GM19035 (cell line): ENCODE measurements around the gene DENND1A.
A peak's percentile ranks its signal among the peaks of the same experiment; 100 is the strongest.
"Not testable (repeated sequence)": the region's sequence is repeated elsewhere in the genome, so short reads cannot be mapped to it uniquely, and the experiment has no call there.

ENCODE experiments used
- ATAC-seq: cut with Tn5 transposase; IDR thresholded peaks from one replicate; pipeline ENCODE4 v1.9.1; 2021; ENCODE audit not compliant: unreplicated experiment

Gene DENND1A

GRCh38 chr9:123741214-123741613 is 188.7 kb downstream of the DENND1A start:
- ATAC-seq, result no peak

- ATAC-seq, result no peak
Measured at GRCh38 chr9:123739902-123740301, 190.0 kb downstream of the DENND1A start.

GRCh38 chr9:123739387-123739786 is 190.5 kb downstream of the DENND1A start:
- ATAC-seq, result no peak

GRCh38 chr9:123738648-123739047 is 191.3 kb downstream of the DENND1A start:
- ATAC-seq, result no peak

- ATAC-seq, result no peak
Measured at GRCh38 chr9:123735376-123735775, 194.6 kb downstream of the DENND1A start.

- ATAC-seq, result not testable (repeated sequence)
Measured at GRCh38 chr9:123728571-123728970, 201.4 kb downstream of the DENND1A start.

GRCh38 chr9:123727332-123727731 is 202.6 kb downstream of the DENND1A start:
- ATAC-seq, result no peak

- no peak for ATAC-seq
Measured at GRCh38 chr9:123725389-123725788, 204.5 kb downstream of the DENND1A start.

- no peak for ATAC-seq
Measured at GRCh38 chr9:123724211-123724796, 205.6 kb downstream of the DENND1A start.

- no peak for ATAC-seq
Measured at GRCh38 chr9:123723135-123723875, 206.6 kb downstream of the DENND1A start.

- no peak for ATAC-seq
Measured at GRCh38 chr9:123722378-123722777, 207.5 kb downstream of the DENND1A start.

GRCh38 chr9:123718188-123718587 is 211.7 kb downstream of the DENND1A start:
- ATAC-seq, result no peak

GRCh38 chr9:123717581-123718175 is 212.2 kb downstream of the DENND1A start:
- no peak for ATAC-seq

GRCh38 chr9:123716339-123716945 is 213.5 kb downstream of the DENND1A start:
- ATAC-seq, result no peak

- ATAC-seq, result no peak
Measured at GRCh38 chr9:123715258-123715657, 214.7 kb downstream of the DENND1A start.

GRCh38 chr9:123713282-123713681 is 216.6 kb downstream of the DENND1A start:
- ATAC-seq, result no peak

GRCh38 chr9:123712399-123712798 is 217.5 kb downstream of the DENND1A start:
- no peak for ATAC-seq

GRCh38 chr9:123710299-123710698 is 219.6 kb downstream of the DENND1A start:
- ATAC-seq, result no peak

- ATAC-seq, result no peak
Measured at GRCh38 chr9:123702483-123702882, 227.4 kb downstream of the DENND1A start.

- ATAC-seq, result peak; percentile 63
Measured at GRCh38 chr9:123697686-123698085, 232.2 kb downstream of the DENND1A start.

- ATAC-seq, result no peak
Measured at GRCh38 chr9:123696476-123696875, 233.4 kb downstream of the DENND1A start.

- ATAC-seq, result no peak
Measured at GRCh38 chr9:123695386-123695785, 234.5 kb downstream of the DENND1A start.
